CD4-positive, alpha-beta T cell treated with Interleukin-4 for 1 hour (primary cell): ENCODE data around the gene CRLF1.
A peak's percentile ranks its signal among the peaks of the same experiment; 100 is the strongest.

Experiments
- DNase-seq, 2 donors: peaks; one replicate each; pipeline ENCODE4 v3.0.0-alpha.2; 2020 to 2022

The CRLF1 gene, protein sequence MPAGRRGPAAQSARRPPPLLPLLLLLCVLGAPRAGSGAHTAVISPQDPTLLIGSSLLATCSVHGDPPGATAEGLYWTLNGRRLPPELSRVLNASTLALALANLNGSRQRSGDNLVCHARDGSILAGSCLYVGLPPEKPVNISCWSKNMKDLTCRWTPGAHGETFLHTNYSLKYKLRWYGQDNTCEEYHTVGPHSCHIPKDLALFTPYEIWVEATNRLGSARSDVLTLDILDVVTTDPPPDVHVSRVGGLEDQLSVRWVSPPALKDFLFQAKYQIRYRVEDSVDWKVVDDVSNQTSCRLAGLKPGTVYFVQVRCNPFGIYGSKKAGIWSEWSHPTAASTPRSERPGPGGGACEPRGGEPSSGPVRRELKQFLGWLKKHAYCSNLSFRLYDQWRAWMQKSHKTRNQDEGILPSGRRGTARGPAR

DNA sequence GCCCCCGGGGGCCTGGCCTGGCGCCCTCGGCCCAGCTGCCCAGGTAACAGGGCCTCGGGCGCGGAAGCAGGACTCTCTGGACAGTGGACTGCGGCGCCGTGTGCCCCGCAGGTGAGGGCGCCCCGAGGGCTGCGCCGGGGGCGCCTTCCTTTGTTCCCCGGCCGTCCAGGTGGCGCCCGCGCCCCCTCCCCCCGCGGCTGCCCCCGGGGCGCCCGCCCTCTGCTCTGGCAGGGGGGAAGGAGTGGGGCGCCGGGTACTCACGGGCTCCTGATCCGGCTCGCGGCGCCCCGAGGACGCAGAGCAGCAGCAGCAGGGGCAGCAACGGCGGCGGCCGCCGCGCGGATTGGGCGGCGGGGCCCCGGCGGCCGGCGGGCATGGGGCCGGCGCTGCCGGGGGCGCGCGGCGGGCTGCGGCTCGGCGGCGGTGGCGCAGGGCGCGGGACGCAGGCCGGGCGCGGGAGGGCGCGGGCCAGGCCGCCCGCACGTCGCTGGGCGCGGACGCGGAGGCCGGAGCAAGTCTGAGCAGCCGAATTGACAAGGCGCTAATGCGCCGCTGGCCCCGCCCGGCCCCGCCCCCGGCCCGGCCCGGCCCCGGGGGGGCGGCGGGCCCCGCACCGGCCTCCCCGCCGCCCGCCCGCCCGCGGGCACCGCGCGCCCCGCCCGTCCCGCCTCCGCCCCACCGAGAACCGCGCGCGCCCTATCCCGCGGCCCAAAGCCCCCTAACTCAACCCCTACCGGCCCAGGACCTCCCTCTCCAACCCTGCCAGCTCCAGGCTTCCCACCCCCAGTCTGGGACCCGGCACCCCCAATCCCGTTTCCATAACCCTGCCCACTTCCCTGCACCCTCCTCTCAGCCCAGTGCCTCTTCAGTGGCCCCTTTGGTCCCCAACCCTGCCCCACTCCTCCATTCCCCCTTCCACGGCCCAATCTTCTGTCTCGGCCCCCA is at the start of gene CRLF1:
Gene CRLF1 (minus strand): TSS at position 519 of the 945 bp plus-strand sequence. CDS start 143 bp downstream, at position 376.
- no peak for DNase-seq

DNA sequence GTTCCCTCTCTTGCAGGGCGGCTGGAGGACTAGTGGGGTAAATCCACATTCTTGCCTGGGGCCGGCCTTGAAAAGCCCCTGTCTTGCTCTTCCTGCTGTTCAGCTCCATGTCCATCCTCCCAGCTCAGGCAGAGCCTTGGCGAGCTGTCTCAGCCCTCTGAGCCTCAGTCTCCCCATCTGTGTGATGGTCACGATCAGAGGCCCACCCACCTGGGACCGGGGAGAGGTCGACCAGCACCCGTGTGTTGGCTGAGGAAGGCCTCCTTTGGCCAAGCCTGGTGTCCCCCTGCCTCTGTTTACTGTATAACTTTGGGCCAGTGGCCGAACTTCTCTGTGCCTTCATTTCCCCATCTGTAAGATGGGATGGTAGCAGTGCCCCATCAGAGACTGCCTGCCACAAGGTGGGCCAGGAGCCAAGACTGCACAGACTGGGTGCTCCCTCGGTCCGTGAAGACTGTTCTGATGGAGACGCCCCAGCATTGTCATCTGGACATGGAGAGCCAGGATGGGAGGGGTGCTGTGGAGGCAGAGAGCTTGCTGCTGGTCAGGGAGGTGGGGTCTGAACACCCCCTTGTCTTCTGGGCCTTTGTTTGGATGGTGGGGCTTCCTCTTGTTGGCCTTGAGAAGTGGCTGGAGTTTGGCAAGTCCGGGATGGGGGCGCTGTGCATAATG is 48.7 kb upstream of the CRLF1 start:
- no peak for DNase-seq

DNA sequence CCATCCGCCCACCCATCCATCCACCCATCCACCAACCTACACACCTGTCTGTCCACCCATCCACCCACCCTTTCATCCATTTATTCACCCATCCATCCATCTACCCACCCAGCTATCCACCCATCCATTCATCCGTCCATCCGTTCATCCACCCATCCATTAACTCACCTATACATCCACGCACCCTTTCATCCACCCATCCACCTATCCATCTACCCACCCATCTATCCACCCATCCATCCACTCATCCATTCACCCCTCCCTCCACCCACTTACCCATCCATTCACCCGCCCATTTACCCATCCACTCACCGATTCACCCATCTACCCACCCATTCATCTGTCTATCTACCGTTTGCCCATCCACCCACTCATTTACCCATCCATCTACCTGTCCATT is 47.9 kb upstream of the CRLF1 start:
- no peak for DNase-seq

DNA sequence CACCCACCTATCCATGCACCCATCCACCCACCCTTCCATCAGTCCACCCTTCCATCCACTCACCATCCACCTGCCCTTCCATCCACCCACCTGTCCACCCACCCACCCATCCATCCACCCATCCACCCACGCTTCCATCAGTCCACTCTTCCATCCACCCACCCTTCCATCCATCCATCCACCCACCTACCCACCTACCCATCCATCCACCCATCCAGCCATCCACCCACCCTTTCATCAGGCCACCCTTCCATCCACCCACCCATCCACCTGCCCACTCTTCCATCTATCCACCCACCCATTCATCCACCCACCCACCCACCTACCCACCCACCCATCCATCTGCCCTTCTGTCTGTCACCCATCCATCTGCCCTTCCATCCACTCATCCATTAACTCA is 47.3 kb upstream of the CRLF1 start:
- DNase-seq = no peak

DNA sequence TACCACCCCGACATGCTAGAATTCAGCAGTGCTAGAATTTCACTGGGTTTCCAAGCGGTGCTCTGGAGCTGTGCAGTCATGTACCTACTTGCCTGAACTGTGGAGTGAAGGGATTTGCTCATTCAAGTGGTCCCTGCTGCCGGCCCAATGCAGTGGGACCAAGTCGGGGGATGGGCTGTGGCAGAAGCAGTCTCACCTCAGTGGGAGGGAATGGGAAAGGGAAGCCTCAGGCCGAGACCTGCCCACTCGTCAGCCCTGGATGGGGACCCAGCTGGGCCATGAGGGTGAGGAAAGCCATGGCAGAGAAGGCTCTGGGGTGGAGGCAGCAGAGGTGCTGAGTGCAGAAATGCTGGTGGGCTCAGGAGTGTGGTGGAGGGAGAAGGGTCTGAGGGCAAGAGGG is 45.1 kb upstream of the CRLF1 start:
- DNase-seq = no peak

DNA sequence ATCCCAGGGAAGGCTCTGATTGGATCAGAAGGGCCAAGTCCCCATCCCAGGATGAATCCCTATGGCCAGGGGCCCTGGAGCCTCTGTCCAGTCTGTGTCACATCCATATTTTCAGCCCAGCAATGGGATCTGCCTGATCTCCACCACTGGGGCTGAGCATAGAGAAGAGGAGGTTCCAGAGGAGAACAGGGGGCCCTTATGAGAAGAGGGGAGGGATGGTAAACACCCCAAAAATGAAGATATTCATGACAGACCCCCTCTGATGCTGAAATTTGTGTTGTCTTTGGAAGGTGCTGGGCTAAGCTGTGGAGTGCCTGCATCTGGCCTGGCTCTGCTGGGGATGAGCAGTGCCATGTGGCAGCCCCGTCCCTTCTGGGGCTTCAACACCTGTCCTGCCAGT is 44.7 kb upstream of the CRLF1 start:
- DNase-seq = no peak

DNA sequence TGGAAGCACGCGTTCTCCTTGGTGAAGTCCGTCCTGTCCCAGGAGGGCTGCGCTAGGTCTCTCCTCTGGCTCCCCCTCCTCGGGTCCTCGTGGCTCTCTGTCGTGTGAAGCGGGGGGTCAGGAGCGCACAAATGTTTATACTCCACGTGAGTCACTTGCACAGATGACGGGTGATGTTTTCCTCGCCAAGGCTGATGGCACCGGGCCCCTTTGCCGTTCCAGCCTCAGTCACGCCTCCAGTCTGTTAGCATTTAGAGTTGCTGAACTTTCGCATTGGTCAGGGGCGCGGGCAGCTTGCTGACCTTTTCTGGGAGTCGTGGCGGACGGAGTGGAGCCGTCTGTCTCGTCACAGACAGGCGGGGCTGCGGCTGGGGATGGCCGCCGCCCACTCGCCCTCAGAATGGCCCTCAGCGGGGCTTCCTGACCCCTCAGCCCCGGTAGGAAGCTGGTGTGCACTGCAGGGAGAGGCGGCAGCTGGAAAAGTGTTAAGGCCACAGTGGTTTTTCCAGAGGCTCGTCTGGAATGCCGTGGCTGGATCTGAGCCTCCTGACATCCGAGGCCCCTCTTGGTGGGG is 44.0 kb upstream of the CRLF1 start:
- no peak for DNase-seq

DNA sequence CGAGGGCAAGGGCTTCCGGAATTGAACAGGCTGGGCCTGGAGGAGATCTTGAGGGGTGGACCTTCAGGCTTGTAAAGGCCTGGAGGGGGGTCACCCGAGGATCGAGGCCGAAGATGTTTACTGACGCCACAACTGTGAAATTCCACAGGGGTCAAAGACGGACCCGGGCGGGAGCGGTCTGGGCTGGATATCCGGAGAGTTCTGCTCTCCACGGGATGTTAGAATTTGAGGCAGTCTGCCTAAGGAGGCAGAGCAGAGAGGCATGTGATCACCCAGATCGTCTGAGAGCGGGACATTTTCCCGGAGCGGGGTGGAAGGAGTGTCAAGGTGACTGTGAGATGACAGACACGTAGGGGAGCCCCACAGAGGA is 43.4 kb upstream of the CRLF1 start:
- no peak for DNase-seq

DNA sequence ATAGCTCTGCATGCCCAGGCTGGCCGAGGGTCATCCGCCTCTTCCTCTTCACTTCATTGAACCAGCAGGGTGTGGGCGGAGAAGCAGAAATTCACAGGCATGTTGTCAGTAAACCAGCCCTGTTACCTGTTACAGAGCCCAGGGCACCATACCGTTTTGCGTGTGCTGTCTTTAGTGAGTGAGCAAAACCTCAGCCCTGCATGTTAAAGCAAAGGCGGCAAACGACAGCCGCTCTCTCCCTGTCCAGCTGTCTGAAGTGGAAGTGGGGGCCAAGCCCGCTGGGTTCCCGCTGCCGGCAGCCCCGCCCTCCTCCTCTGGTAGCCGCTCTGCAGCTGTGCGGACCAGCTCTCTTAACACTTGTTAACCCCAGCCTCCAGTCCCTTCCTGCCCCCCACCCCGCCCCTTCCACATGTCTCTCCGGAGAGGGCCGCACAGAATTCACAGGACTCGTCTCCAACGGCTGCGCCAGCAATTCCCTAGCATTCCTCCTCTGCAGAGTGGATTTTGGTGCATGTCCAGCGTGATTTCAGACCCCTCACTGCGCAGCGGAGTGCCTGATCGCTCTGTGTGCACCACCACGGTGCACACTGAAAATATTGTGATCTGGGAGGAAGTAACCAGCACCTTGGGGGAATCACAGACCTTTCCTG is 42.9 kb upstream of the CRLF1 start:
- DNase-seq = no peak

DNA sequence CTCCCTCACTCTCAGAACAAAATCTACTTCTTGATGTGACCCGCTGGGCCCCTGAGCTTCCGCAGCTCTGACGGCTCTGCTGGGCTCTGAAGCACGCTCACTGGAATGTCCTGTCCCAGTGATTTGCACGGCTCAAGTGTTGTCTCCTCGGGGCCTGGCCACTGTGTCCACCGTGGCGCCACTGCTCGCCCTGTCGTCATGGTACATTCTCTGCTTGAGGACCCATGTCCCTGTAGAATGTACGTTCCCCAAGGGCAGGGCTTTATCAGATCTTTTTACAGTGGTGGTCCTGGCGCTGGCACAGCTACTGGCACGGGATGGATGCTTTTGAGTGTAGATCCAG is 42.3 kb upstream of the CRLF1 start:
- DNase-seq = no peak

DNA sequence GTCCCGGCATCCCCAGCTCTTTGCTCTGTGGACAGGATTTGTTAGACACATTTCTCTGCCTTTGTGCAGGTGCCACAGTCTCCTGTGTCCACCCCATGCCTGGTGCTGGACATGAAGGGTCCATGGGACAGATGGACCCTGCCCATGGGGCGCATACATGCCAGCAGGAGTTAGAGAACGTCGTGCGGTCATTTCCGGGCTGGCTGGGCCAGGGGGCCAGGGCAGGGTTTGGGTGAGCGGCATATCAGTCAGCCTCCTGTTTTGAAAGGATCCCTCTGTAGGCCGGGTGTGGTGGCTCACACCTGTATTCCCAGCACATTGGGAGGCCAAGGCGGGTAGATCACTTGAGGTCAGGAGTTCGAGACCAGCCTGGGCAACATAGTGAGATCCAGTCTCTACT is 41.2 kb upstream of the CRLF1 start:
- DNase-seq = no peak

DNA sequence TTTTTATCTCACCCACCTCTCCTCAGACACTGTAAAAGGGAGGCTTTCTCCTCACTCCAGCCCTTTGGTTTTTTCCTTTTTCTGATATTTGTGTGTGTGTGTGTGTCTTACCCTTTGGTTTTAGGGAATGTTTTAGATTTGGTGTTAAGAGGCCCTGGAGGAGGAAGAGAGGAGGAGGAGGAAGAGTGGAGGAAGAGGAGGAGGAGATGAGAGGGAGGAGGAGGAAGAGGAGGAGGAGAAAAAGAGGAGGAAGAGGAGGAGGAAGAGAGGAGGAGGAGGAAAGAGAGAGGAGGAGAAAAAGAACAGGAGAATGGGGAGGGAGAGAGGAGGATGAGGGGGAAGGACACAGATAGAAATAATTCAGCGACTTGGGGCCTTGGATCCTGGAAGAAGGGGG is 40.8 kb upstream of the CRLF1 start:
- no peak for DNase-seq

DNA sequence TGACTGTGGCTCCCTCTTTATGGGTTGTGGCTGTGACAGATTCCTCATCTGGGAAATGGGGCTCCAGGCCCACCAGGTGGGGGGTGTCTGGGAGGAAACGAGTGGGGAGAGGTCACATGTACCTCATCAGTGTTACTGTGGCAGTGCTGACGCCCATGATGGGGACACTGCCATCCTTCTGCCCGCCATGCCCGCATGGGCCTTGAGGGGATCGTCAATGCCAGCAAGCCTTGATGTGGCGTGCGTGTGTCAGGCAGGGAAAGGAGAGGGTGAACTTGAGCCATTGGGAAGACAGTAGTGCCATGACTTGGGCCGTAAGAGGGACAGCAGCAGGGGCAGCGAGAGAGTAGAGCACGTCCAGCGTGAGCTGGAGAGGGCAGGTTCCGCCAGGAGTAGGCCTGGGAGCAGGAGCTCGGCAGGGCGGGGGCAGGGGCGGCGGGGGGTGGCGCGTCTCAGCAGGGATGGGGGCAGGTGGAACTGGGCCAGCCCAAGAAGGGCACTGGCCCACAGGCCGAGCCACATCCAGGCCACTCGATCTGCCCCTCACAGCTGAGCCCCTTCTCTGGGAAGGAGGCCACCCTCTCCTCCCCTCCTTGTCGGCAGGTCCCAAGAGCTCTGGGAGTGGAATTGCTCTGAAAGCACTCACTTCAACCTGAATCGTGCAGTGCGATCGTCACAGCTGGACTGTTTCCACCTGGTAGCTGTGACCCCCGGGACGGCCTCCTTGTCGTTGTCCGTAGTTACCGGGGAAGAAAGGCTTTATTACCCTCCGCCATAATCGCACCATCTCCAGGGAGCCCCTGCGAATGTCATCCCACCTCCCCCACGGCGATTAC is 40.2 kb upstream of the CRLF1 start:
- DNase-seq = no peak

DNA sequence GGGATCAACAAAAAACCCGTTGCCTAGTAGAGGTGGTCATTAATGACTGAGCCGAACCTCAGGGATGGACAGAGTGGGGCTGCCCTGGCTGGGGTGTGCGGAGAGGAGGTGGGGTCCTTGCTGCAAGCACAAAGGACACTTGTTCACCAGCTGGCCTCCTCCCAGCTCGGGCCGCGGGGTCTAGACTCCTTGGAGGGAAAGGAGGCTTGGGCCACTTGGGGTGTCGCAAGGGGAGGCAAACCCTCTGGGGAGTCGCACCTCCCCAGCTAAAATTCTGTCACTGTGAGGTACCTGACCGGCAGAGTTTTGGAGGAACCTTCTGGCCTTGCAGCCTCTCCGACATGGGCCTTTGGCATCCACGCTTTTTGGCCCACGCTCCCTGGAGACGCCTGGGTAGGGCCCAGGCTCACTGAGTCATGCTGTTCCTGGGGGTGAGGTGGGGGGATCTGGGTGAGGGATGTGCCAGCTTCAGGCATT is 38.5 kb upstream of the CRLF1 start:
- DNase-seq = no peak

DNA sequence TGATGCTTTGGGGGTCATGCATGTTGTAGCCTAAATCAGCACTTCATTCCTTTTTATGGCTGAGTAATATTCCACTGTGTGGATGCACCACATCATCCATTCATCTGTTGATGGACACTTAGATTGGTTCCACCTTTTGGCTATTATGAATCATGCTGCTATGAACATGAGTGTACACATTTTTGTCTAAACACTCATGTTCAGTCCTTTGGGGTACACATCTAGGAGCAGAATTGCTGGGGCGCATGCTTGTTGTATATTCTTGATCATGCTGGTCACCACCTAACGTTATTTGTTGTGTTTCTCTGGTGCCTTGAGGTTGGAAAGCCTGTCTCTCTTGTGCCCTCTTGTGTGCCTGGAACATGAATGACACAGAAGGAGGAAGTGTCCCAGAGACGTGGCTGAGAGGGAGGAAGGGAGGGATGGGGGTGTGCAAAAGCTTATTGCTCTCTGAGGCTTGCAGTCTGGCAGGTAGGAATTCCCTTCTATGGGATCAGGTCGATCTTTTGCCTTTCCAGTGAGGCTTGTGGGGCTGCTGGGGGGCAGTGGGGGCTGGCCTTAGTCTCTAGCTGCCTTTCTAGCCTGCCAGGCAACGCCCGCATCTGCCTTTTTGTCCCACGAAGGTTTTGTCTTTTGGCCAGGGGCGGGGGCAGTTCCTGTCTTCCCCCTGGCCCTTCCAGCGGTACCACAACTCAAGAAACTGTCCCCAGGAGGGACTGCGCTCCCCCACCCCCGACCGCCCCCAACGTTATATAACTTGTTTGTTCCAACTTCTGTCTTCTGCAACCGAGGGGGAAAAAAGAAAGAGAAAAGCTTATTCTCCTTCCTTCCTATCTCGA is 37.8 kb upstream of the CRLF1 start:
- DNase-seq = peak in 1 of 2 donors; percentile 38

DNA sequence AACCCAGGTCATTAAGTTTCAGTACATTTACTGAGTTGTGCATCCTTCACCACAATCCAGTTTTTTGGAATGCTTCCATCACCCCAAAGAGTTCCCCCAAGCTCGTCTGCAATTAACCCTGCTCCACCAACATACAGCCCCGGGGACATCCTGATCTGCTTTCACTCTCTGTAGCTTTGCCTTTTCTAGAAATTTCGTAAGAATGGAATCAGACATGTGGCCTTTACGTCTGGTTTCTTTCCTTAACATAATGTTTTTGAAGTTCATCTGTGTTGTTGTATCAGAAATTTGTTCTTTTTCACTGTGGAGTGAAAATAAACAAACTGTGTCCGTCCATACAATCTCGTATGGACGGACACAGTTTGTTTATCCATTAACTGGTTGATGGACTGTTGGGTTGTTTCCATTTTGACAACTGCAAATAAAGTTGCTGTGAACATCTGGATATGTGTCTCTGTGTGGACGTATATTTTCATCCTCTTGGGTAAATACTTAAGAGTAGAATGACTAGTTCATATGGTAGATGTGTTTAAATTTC is 33.2 kb upstream of the CRLF1 start:
- DNase-seq = no peak

DNA sequence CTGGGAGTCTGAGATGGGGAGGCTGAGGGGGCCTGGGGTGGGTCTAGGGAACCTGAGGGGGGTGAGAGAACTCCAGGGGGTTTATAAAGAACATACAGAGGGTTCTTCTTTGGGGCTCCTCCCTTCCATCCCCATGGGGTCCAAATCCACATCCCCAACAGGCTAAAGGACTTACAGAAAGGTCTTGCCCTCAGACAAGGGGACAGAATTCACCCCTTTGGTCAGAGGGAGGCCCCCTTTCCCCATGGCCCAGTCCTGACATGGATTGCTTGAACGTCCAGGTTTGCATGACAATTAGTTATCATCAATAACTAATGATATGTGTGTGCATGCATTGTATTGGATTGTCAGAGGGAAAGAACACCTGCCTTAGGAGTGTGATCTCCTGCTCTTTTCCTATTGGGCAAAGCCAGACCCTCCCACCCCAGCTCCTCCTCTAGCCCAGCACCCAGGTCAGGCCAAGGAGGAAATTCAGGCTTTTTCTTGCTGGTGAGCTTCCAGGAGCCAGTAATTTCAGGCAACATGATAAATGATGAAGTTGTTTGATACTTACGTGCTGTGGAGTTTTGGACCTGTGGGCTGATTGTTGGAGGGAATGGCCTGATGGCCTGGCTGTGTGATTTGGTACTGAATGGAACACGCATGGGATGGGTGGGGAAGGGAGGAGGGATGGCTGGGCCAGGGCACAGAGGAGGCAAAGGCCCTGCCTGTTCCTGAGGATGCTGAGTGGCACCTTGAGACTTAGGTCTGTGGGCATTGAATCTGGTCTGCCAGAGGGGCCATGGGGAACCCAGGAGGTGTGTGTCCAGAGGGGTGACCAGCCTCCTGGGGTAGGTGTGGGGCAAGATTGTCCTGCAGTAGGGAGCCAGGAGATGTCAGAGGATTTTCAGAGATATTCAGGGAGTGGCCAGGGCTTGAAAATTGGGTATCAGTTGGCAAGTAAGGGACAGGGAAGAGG is 31.4 kb upstream of the CRLF1 start:
- DNase-seq = peak in 1 of 2 donors; percentile 17

DNA sequence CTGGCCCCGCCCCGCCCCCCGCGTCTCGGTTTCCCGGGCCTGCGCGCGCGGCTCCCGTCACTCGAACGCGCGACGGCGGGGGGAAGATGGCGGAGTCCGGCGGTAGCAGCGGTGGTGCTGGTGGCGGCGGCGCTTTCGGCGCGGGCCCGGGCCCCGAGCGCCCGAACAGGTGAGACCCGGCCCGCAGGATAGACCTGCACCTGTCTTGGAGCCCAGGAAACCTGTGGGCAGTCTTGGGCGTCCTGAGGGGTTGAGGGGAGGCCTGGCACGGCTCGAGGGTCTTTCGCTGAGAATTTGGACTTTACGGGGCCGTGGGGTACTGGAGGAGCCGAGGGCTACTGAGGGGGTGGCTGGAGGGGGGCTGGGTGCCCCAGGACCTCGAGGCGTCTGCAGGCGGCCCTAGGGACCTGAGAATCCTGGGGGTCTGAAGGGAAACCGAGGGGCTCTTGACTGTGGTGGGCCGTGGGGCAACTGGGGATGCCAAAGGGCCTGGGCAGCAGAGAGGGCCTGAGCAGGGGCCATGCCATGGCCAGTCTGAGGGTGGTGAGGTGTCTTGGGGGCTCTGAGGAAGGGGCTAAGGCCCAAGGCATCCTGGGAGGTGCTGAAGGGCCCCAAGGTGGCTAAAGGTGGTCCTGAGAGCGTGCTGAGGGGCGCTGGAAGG is 30.5 kb upstream of the CRLF1 start, which contains the start of gene KLHL26:
Gene KLHL26 (plus strand): TSS at position 60 of the 661 bp plus-strand sequence. CDS start 27 bp downstream, at position 87.
- DNase-seq = no peak
